Right ventricle myocardium superior (tissue), 1 donor: ENCODE measurements around the gene SMCO2. TPM values are rescaled to one million over a fixed set of nuclear protein-coding genes. Genes with fewer than 3 reads are reported as not detected.

Source experiments
- ATAC-seq: fragments of 200-7000 bp; cut with Tn5 transposase; one replicate; pipeline ENCODE4 v1.9.1; 2020; ENCODE audit warnings: mild to moderate bottlenecking; ENCODE audit not compliant: poor library complexity
- DNase-seq: peaks from one replicate; pipeline ENCODE4 v3.0.0-alpha.2; 2020
- intact Hi-C: fragments of 100-400 bp; cut with DNase I; formaldehyde crosslinking; loops from one replicate; pipeline ENCODE4 v1.11.2; 2022
- total RNA-seq: library from RNA; stranded (reverse); fragmentation: NEBNext Ultra II Directional; extraction: Animal tissue kit (Norgen Biotek cat#: 25700); gene quantifications from one replicate; pipeline ENCODE4 v1.2.1, GENCODE V29; 2021
- donor health status: DM: no; HTN: yes; CAD: no; lungs with severe emphysema.

Gene SMCO2
- total RNA-seq, 1 donor from 2014 or later, result not detected

DNA sequence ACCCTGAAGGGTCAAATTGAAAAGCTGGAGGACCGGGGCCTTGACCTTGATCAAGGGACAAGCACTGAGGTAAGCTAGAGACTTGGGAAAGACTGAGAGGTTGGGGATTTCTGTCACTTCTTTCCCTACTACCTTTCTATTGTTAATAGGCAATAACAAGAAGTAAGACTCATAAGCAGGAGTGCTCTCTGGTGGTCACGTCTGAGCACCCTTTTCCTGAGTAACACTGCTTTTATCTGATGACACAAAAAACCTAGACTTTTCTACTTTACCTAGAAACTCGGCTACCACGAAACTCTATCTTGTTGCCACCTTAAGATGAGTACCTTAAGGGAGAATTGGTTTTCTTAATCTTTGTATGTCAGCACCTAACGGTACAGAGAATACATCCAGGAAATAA, 41.9 kb downstream of the SMCO2 start:
- intact Hi-C loops, result no loop called here
- no peak for ATAC-seq

DNA sequence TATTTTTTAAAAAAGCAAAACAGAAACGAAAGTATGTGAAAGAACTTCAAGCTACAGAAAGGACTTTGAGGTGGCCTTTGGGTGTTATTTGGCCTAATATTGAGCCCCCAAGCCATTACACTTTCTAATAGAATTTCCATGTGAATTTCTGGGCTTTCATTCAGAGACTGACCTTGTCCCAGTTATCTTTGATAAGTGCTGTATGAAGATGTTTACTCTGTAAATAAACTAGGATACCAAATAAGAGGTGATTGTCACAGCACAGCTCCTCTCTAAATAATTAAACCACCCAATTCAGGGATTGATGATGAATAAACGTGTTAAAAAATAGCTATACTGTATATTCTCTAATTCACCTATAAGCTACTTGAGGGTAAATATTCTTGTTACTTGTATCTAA, 44.7 kb downstream of the SMCO2 start:
- intact Hi-C loops, result no loop called here
- ATAC-seq (no peak), DNase-seq (no peak)

More for the DNA sequence above, 41.9 kb downstream of the SMCO2 start:
- no peak for DNase-seq

DNA sequence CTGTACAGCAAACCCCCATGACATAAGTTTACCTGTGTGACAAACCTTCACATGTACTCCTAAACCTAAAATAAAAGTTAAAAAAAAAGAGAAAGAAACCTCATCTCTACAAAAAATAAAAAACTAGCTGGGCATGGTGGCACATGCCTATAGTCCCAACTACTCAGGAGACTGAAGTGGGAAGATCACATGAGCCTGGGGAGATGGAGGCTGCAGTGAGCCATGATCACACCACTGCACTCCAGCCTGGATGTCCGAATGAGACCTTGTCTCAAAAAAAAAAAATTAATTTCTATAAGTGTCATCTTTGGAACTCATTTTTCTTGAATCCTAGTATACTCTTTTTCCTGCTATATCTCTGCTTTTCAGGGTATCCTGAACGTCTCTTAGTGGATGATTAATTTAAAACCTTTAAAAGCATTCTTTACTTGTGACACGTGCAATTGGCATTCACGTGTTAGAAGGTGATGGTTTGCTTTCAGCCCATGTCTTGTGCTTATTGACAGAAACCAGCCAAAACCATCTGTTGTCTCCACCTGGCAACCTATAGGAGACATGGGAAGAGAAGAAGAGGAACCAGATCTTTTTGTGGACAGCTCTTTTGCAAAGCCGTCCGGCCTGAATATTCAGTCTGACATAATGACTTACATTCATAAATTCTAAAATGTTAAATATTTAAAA, 46.9 kb downstream of the SMCO2 start:
- intact Hi-C loops, result no loop called here
- no peak for ATAC-seq
- no peak for DNase-seq

DNA sequence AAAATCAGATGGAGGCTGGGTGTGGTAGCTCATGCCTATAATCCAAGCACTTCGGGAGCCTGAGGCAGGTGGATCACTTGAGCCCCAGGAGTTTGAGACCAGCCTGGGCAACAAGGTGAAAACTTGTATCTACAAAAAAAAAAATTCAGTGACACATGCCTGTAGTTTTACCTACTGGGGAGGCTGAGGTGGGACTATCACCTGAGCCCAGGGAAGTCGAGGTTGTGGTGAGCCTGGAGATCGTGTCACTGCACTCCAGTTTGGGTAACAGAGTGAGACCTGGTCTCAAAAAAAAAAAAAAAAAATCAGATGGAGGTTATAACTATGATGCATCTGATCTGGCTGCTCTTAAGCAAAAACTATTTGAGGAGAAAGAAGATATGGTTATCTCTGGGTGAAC, 50.9 kb downstream of the SMCO2 start:
- ATAC-seq (no peak), DNase-seq (no peak)
- intact Hi-C loops, result no loop called here

DNA sequence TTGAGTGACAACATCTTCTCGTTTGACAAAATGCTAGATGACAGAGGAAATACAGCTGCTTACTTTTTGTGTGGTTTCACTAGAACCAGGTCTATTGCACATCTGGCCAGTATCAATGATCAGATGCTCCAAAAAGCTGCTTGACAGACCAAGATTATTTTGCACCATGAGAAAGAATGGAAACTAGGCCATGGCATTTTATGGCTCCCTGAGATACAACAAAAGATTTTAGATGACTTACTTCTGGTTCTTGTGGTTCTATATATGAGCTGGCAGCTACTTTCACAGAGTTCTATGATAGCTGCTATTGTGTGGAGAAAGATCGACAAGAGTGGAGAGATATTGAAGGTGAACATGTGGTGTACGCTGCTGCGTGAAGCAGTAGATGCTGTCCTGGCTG, 51.6 kb downstream of the SMCO2 start:
- intact Hi-C loops, result no loop called here
- DNase-seq (no peak), ATAC-seq (no peak)

DNA sequence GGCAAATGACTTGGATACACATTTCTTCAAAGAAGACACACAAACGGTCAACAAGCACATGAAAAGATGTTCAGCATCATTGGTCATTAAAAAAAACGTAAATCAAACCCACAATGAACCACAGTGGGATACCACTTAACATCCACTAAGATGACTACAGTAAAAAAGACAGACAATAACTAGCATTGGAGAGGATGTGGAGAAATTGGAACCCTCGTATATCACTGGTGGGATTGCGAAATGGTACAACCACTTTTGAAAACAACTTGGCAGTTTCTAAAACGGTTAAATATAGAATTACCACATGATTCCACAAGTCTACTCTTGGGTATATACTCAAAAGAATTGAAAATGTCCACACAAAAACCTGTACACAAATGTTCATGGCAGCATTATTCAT, 52.2 kb downstream of the SMCO2 start:
- ATAC-seq (no peak), DNase-seq (no peak)
- intact Hi-C loops, result no loop called here

DNA sequence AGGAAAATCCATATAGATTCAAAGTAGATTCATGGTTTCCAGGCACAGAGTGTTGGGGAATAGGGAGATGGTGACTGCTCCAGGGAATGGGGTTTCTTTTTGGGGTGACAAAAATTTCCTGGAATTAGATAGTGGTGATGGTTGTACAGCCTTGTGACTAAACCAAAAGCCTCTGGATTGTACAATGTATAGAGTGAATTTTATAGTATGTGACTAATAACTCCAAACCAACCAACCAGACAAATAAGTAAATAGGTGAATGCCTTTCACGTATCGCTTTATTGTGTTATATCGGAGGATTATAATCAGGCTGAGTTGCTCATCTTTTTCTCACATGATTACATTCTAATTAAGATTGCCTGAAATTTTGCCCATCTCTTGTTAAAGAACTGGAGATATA, 52.8 kb downstream of the SMCO2 start:
- DNase-seq (no peak), ATAC-seq (no peak)
- intact Hi-C loops, result no loop called here

DNA sequence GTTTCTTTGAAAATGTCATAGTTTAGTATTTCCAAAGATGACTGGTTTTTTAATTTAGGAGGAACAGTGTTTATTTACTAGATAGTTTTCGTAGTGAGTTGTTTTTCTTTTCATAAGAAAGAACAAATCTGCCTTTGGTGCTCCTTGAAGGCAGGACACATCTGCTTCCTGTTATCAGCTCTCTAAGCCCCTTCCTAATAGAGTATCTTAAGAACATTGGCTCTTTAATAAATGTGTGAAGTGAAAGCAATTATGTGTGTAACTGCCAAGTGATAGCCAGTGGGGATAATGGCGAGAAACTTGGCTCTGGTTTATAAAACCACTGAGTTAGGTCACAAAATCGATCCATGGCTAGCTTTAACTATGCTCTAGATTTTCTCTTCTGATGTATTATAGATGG, 54.0 kb downstream of the SMCO2 start:
- no peak for DNase-seq
- no peak for ATAC-seq

DNA sequence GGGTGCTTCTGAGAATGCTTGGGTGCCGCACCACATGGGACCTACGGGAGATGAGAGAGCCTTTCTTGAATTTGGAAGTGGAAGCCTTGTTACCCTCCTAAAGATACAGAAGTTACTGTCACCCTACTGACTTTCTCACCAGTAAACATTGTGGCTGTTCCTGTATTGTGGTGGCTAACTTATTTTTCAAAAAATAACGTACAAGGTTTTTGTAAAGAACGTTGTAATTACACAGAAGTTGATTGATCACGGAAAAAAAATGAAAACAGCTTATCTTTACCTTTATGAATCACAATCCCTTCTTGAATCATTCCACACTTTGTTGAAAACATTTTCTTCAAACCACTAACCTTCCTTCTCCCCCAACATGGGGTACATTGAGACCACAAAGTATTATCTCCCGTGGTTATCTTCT, 55.5 kb downstream of the SMCO2 start:
- intact Hi-C loops, result no loop called here
- no peak for ATAC-seq
- DNase-seq, result no peak

More for the DNA sequence above, 54.0 kb downstream of the SMCO2 start:
- intact Hi-C loops, result no loop called here

DNA sequence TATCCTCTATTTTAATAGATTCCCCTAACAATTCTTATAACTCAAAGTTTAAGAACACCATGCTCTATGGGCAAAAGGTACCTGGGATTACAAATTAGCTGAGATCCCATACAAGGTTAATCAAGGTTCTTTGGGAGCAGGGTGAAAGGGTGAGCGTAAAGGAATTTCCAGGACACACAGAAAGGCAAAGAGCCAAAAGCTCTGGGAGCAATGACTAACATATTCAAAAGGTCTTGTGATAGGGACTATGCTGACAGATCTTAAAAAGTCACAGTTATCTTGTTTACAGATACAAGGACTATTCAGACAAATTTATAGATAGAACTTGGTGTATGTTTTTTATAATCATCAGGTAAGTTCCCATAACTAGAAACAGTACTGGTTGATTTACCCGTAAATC, 58.0 kb downstream of the SMCO2 start:
- intact Hi-C loops, result no loop called here
- peak; percentile 61 for ATAC-seq
- DNase-seq, result no peak

DNA sequence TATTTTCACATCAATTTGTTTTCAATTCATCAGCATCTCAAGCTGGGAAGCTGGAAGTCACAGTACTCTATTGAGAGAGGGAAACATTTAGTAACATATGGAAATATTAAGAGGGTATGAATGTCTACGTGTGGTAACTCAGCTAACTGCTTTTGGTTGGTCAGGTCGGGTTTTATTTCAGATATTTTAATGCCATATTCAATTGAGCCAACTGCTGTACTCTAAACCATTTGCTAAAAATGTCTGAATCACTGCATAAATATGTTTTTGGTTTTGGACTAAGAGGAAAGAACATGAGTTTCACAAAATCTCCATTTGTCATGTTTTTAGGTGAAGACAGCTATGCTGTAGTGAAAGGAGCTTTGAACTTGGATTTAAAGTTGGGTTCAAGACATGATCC, 58.6 kb downstream of the SMCO2 start:
- intact Hi-C loops, result loop anchor here (5.0 kb wide), 1 partner anchor 78 kb away; no protein-coding TSS in a partner anchor
- DNase-seq (no peak), ATAC-seq (no peak)

DNA sequence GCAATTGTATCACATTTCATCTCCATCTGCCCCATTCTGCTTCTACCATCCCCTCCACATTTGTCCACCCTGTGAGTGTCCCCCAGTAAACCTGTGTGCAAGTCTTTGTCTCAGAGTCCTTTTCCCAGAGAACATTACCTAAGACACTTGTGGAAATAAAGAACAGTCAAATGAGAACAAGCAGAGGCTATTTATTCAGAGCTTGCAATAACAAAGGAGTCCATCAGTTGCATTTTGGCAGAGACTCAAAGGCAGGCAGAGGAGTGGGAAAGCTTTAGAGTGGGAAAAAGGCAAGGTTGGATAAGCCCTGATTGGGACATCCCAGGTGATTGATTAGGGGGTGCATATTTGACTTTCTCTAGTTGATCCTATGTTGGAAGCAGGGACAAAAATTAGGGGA, 59.2 kb downstream of the SMCO2 start:
- peak; percentile 47 for ATAC-seq
- intact Hi-C loops, result loop anchor here (5.0 kb wide), 1 partner anchor 78 kb away; no protein-coding TSS in a partner anchor
- no peak for DNase-seq

DNA sequence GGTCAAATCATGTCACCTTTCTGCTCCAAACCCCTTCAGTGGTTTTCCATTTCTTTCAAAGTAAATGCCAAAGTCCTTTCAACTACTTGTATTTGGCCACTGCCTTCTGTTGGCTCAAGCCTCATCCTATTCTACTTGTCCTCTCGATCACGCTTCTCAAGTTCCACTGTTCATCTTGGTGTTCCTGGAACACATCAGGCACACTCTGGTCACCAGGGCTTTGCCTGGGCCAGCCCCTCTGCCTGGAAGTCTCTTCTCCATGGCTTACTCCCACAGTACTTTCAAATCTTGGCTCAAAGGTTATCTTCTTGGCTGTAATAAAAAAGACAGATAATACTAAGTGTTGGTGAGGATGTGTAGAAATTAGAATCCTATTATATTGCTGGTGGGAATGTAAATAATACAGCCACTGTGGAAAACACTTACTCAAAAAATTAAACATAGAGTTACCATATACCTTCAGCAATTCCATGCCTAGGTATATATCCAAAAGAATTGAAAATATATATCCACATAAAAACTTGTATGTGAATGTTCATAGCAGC, 60.2 kb downstream of the SMCO2 start:
- intact Hi-C loops, result loop anchor here (5.0 kb wide), 1 partner anchor 79 kb away; no protein-coding TSS in a partner anchor
- DNase-seq, result peak; percentile 78

DNA sequence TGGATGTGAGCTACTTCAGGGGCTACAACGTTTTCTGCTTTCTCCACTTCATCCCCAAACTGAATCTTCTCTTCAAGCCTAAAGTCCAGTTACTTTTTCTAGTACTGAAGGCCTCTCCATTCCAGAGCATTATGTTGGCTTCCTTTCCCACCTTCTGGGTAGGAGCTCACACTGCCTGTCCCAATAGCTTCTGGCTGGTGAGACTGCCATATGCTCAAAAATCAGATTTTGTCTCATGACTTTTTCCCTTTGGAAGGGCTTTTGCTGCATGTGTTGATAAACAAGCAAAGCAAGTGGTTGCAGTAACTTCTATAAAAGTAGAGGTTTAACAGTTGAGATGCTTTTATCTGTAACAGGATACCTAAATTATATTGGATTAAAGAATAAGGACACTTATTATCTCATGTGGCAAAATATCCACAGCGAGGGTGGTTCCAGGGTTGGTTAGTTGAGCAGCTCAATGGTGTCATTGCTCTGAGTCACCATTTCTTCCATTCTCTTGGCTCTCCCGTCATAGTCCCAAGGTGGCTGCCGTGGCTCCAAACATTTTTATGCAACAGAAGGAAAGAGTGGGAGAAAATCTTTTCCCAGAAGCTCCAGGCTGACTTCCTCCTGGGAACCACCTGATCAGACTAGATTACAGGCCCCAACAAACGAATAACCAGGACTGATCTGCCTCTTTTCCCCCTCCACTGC, 62.3 kb downstream of the SMCO2 start:
- DNase-seq (no peak), ATAC-seq (no peak)
- intact Hi-C loops, result loop anchor here (5.0 kb wide), 1 partner anchor 82 kb away; no protein-coding TSS in a partner anchor

More for the DNA sequence above, 60.2 kb downstream of the SMCO2 start:
- peak; percentile 90 for ATAC-seq

DNA sequence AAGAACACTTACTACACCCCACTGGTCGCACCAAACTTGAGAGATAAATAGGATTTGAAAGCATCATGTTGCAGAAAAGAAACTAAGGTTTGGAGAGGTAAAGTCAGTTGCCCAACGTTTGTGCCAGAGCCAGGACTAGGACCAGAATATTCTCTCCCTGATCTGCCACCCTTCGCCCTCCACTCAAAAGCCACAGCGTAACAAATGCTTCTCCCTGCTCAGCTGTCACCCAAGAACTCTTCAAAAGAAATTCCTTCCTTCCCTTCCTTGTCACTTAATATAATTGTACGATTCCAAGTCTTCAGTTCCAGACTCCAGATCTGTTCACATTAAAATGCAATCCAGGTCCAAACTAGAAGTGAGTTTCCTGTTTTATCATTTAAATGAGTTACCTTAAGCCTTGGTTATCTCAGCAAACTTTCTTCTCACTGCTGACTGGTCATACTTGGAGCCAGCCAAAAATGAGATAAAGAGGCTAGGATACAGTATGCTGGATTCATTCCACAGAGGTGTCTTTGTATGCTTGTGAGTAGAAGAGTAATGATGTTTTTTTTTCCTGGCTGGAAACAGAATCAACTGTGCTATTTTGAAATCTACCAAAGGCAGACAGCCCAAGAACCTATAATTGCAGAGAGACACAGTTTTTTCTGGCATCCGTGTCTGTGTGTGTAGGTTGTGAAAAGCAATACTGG, 64.6 kb downstream of the SMCO2 start:
- ATAC-seq (peak; percentile 64), DNase-seq (no peak)
- intact Hi-C loops, result no loop called here

DNA sequence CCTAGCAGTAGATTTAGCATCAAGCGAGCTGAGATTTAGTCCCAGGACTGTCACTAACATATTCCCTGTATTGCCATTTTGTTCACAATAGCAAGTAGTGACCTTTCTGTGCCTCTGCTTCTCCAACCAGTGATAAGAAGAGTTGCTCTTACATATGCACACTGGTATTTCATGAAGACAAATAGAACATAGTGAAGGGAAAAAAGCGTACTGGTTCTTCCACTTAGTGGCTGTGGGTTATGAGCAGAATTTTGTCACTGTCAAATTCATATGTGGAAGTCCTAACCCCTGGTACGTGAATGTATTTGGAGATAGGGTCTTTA, 65.1 kb downstream of the SMCO2 start:
- intact Hi-C loops, result no loop called here
- peak; percentile 61 for ATAC-seq
- no peak for DNase-seq

DNA sequence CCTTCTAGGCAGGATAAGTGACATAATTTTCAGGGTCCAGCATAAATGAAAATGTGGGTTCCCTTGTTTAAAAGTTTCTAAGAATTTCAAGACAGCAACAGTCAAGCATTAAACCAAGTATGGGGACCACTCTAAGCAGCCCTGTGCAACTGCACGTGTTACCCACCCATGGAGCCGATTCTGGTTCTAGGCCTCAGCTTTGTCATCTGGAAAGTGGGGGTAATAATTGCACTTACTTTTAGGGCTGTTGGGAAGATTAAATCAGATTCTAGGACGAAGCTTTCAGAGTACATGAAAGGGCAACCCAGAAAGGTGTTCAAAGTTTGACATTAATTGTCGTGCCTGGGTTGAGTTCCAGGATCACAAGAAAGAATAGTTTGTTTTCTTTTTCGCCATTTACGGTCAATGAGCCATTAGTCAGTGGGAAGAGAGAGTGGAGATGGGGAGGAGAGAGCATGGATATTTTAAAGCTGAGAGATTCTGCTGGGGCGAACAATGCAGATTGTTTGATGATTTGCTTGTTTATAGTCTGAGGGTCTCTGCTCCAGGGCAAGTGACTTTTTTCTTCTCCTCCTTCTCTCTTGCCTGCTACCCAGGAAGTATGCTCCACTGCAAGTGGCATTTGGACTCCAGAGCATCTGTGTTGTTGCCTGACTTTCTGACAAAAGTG, 66.8 kb downstream of the SMCO2 start:
- intact Hi-C loops, result no loop called here
- no peak for ATAC-seq
- DNase-seq, result no peak

DNA sequence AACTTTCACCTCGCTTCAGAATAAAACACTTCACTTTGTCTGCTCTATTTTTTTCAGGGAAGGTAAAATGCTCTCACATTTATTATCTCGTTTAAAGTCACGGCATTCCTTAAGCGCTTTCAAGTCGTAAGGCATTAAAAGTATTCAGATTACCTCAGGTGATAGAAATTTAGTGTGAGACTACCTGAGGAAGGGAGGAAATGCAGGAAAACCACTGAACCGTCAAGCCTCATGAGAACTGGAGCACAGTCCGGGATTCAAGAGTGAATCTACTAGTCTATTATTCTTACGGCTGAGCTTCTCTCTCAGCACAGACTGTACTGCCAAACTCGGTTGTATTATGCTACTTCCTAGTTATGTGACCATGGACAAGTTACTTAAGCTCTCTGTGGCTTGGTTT, 69.1 kb downstream of the SMCO2 start:
- intact Hi-C loops, result no loop called here
- no peak for ATAC-seq
- no peak for DNase-seq

DNA sequence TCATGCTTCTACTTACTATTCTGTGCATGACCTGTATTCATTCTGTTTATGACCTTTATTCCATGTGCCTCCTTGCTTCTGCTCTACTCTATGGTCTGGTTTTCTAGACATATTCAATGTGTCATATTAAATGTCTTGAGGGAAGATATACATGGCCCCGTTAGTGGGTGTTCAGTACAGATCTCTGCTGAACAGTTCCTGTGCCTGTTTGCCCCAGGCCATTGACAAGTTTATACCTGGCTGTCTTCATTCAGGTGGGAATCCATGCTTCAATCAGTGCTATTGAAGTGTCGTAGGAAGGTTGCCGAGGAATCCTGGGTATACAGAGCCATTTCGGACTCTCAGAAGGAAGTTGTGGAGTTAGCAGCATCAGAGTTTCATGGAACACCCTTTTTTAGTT, 70.1 kb downstream of the SMCO2 start:
- no peak for DNase-seq
- ATAC-seq, result no peak
- intact Hi-C loops, result no loop called here
